Dermis microvascular lymphatic vessel endothelial cell (primary cell): Measurements from ENCODE around the gene BLOC1S6. TPM values are rescaled to one million over a fixed set of nuclear protein-coding genes. Genes with fewer than 3 reads are reported as not detected.
A peak's percentile ranks its signal among the peaks of the same experiment; 100 is the strongest.

ENCODE experiments used
- DNase-seq, 2 donors: peaks; one replicate each; pipeline versions ENCODE4 v3.0.0 to v3.0.0-alpha.2; 2010; ENCODE audit warnings: low read depth in 2 of 2
- total RNA-seq: library from RNA; depleted of rRNA; stranded (reverse); fragments of >200 nt; gene quantifications from 2 replicates; pipeline ENCODE4 v1.2.1, GENCODE V29; 2014

The BLOC1S6 gene
- total RNA-seq, 1 donor from 2014 or later, result 56.4 TPM

GRCh38 chr15:45588219-45588875, 1.2 kb downstream of the BLOC1S6 start:
- peak in 1 of 2 donors; percentile 39 for DNase-seq

GRCh38 chr15:45589256-45589655, 2.1 kb downstream of the BLOC1S6 start:
- DNase-seq, result no peak

DNA sequence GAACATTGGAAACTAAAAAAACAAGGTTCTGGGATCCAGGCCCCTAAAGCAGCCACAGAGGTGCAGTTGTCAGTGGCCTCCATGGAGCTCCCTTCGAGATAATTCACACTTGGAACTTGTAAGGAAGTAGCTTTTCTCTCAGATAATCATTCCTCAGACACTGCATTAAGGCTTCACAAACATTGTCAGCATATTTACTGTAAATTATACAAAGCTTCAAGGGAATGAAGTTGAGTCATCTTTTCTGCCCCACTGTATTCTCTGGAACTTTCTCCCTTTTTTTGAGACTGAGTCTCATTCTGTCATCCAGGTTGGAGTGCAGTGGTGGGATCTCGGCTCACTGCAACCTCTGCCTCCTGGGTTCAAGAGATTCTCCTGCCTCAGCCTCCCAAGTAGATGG, 7.1 kb downstream of the BLOC1S6 start:
- DNase-seq, result no peak

DNA sequence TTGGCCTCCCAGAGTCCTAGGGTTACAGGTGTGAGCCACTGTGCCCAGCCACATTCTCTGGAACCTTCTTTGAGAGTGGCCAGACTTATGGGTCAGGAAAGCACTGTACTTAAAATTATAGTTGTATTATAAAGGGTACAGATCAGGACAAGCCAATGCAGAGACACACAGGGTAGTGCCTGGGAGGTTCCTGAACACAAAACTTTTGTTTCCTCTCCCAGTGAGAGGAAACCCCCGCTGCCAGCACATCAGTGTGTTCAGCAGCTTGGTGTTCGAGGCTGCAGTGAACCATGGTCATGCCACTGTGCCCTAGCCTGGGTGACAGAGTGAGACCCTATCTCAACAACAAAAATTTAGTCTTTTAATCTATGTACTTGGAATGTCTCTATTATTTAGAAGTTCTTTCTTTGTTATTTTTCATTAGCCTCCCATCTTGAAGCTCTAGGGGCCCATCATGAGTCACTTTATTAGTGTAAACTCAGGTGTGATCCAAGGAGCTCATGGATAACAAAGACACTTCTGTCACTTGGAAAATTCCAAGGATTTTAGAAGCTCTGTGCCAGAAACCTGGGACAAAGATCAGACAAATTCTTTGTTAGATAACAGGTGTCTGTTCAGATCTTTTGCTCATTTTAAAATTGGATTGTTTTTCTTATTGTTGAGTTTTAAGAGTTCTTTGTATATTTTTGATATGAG, 7.8 kb downstream of the BLOC1S6 start:
- no peak for DNase-seq

DNA sequence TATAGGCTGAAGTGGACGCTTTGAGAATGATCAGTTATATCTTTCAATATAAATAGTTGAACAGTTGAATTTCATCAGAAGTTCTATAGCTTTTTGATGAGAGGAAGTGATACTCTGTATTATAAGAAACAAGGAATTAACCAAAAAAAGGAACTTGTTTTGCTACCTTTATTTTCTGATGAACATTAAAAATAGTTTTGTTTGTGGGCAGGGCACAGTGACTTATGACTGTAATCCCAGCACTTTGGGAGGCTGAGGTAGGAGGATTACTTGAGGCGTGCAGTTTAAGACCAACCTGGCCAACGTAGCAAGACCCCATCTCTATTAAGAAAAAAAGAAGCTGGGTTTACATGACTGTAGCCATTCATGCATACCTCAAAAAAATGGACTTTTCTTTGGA, 16.7 kb downstream of the BLOC1S6 start:
- DNase-seq, result no peak

GRCh38 chr15:45604326-45604725, 17.1 kb downstream of the BLOC1S6 start:
- no peak for DNase-seq

GRCh38 chr15:45606413-45606812, 19.2 kb downstream of the BLOC1S6 start:
- DNase-seq, result no peak

DNA sequence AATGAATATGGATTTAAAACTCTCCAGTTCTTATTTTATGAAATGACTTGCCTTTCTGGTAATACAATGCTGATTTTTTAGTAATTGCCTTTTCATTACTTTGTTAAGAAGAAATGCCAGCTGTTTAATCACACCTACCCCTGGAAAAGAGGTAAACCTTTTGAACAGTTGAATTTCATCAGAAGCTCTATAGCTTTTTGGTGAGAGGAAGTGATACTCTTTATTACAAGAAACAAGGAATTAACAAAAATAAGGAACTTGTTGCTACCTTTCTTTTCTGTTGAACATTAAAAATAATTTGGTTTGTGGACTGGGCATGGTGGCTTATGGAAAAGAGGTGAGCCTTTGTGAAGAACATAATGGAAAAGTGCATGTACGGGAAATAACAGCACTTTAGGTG, 19.7 kb downstream of the BLOC1S6 start:
- DNase-seq, result no peak

GRCh38 chr15:45611305-45611704, 24.1 kb downstream of the BLOC1S6 start:
- DNase-seq, result peak in 1 of 2 donors; percentile 44

- DNase-seq, result peak in 1 of 2 donors; percentile 87
These were observed 25.7 kb downstream of the BLOC1S6 start for GRCh38 chr15:45612790-45613415.

GRCh38 chr15:45616901-45617323, 29.7 kb downstream of the BLOC1S6 start:
- peak in 1 of 2 donors; percentile 36 for DNase-seq

- DNase-seq, result no peak
These were observed 31.6 kb downstream of the BLOC1S6 start for GRCh38 chr15:45618813-45619212.

- no peak for DNase-seq
These were observed 41.0 kb downstream of the BLOC1S6 start for GRCh38 chr15:45628136-45628535.

GRCh38 chr15:45630917-45631691, 43.9 kb downstream of the BLOC1S6 start:
- DNase-seq, result no peak

DNA sequence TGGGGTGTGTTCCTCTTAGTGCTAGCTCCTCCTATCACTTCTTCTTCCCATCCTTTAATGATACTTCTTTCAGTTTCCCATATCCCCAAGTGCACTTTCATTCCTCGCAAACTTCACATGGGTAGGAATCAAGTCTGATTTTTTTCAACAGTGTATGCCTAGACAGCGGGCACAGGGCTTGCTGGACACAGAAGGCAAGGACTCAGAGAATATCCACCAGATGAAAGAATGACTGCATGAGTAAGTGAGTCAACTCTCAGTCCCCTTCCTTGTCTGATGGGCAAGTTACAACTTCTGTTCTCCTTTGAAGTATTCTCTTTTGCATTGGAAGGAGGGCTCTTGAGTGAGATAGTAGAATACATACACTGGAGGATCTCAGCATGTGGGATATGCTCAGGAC, 44.6 kb downstream of the BLOC1S6 start:
- no peak for DNase-seq

GRCh38 chr15:45634432-45635190, 47.4 kb downstream of the BLOC1S6 start, which contains the start of gene SQOR:
Gene SQOR (plus strand): TSS chr15:45635029. CDS start chr15:45658924, 23,895 bp downstream.
- DNase-seq, result peak; percentile 48 to 80

- DNase-seq, result peak in 1 of 2 donors; percentile 72
These were observed 48.0 kb downstream of the BLOC1S6 start for GRCh38 chr15:45635191-45635638.

- no peak for DNase-seq
These were observed 48.6 kb downstream of the BLOC1S6 start for GRCh38 chr15:45635763-45636292.

DNA sequence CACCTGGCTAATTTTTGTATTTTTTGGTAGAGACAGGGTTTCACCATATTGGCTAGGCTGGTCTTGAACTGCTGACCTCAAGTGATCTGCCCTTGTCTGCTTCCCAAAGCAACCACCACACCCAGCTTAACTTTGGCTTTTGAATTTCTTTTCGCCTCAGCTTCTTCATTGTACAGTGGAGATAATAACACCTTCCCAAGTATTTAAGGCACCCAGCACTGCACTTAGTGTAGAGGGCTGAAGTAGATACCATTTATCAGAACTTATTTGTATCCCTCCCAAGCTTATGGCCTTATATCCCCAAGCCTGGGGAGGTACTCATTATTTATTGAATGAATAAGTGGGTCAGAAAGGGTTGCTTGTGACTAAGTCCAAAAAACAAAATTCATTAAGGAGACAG, 50.0 kb downstream of the BLOC1S6 start:
- DNase-seq, result no peak

DNA sequence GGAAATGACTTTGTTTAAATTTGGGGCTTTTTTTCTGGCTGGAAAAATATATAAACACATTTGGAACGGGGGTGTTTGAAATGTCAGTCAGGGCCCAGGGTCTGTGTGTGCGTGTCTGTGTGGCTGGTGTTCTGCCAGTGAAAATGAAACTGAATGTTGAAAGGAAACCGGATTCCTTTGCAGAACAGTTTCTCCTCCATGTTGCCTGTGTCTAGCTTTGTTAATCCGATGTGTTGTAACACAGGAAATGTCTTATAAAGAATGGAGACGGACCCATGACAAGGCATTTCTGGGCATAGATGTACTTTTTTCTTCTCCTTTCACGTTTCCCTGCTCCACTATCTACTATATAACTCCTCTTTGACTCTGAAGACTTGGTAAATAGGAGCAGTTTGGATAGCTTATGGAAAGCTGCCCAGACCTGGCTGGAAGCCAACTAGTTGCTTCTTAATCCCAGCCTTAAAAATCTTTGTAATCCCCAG, 50.4 kb downstream of the BLOC1S6 start:
- peak; percentile 92 to 94 for DNase-seq
